C4-2B (cell line): ENCODE measurements around the gene CITED4.

ENCODE experiments used
- CTCF ChIP-seq: fragments of 450-650 bp; conservative IDR thresholded peaks from 2 replicates; pipeline ENCODE4 v1.5.1; 2017; ENCODE audit warnings: mild to moderate bottlenecking
- ZFX ChIP-seq: fragments of 450-650 bp; IDR thresholded peaks from 2 replicates; pipeline ENCODE4 v1.6.1; 2017

- TF ChIP-seq CTCF (no peak), ZFX (no peak)
These were observed 41.8 kb downstream of the CITED4 start for GRCh38 chr1:40820251-40820797.
